ENCODE measurements around the gene VAPB. TPM values are rescaled to one million over a fixed set of nuclear protein-coding genes. Genes with fewer than 3 reads are reported as not detected.

Gene VAPB
- total and polyA plus RNA-seq, 2 of the 4 experiments (the other 2 are of a cell fraction): 9.1 to 26.0 TPM

DNA sequence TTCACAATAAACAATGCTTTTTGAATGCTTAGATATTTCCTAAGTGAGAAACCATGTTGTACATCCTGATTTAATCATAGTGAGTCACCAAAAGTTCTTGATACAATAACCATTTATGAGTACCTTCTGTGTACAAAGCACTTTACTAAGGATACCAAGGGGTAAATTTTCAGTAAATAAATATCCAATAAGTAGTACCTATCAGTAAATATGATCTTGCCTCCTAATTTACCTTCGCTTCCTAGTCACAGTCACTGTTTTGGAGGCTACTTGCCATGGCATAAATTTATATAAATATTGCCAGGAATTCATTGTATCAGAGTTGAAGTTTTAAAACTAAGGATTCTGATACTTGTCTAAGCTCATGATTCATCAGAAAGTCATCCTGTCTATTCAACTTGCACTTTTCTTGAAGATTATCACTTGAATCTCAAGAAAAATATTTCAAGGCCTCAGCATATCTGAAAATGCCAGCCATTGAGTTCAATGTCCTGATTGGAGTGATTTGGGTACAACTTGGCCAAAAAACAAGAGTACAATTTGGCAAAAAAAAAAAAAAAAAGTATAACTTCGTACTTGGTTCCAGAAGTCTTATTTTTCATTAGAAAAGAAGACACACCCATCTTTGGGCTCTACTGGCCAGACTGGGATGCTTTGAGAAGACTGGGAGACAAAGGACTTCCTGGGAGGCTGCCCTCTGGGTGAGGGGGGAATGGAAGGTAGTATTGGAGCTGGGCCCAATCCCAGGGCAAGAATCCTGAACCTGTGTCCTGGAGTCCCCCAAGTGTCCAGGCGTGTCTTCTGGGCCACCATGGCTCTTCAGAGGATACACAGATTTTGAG is 46.7 kb upstream of the VAPB start:
- Histone ChIP-seq H3K23ac (ENCODE audit: low read depth, low read length) (peak overlapping the region; percentile 71; the same call in 1 of the 2 replicates), H3K18ac (ENCODE audit: low read depth, low read length) (no peak overlapping the region), H2AFZ (replicated peaks; ENCODE audit: low read length, poor library complexity) (peak overlapping the region; percentile 21), H3K36me3 (ENCODE audit: control insufficient read depth, insufficient read depth, low read length) (peaks cover 15% of the 10 kb centered on the region), H2BK20ac (ENCODE audit: low read depth, low read length) (peak overlapping the region; percentile 81), H3K27me3 (ENCODE audit: control insufficient read depth, insufficient read depth, low read length) (no peaks in the 10 kb centered on the region), H4K8ac (ENCODE audit: low read depth in 2 of 2, low read length in 2 of 2) (peak overlapping the region in 1 of 2 experiments; percentile 65; a peak in 1 of 4 replicates), H2BK15ac (ENCODE audit: low read depth, low read length) (peak overlapping the region; percentile 58; the same call in 1 of the 3 replicates), H4K91ac (ENCODE audit: insufficient read depth, low read depth, low read length) (peak overlapping the region; percentile 76), H2AK9ac (replicated peaks; ENCODE audit: low read depth, low read length, poor library complexity) (peak overlapping the region; percentile 88), H2BK5ac (ENCODE audit: low read depth, low read length, poor library complexity, severe bottlenecking) (peak overlapping the region; percentile 84), H3K4me2 (ENCODE audit: low read depth, low read length) (no peak overlapping the region; the same call in 1 of the 2 replicates), H3K9me3 (ENCODE audit: control insufficient read depth, insufficient read depth, low read length) (no peaks in the 10 kb centered on the region), H4K5ac (ENCODE audit: low read depth, low read length) (no peak overlapping the region; the same call in 1 of the 2 replicates), H3K27ac (ENCODE audit: insufficient read depth, low read length) (0 out of 2 replicates have a peak overlapping the region, but pooled peaks have one; percentile 36), H3K14ac (replicated peaks; ENCODE audit: low read depth, low read length) (peak overlapping the region; percentile 92), H2AK5ac (ENCODE audit: low read depth, low read length) (peak overlapping the region; percentile 93), H3K79me1 (ENCODE audit: low read depth in 1 of 2, low read length in 2 of 2) (peaks cover 63 to 89% of the 10 kb centered on the region in 2 experiments), H3K9me1 (ENCODE audit: insufficient read depth, low read length) (peaks cover 40% of the 10 kb centered on the region), H3K4me3 (ENCODE audit: insufficient read depth, low read depth, low read length) (no peak overlapping the region), H3K4ac (ENCODE audit: low read depth, low read length) (peak overlapping the region; percentile 86), H3K56ac (ENCODE audit: extremely low read depth, insufficient read depth, low read length) (no peak overlapping the region; the same call in 1 of the 2 replicates), H4K20me1 (ENCODE audit: insufficient read depth, low read length) (peaks cover 38% of the 10 kb centered on the region; the same call in 1 of the 2 replicates), H3K9ac (ENCODE audit: low read depth, low read length) (no peak overlapping the region), H3K4me1 (ENCODE audit: control insufficient read depth, insufficient read depth, low read length) (peaks cover 19% of the 10 kb centered on the region), H2BK120ac (ENCODE audit: low read depth, low read length) (peak overlapping the region; percentile 82)
- ChIA-PET CTCF (interaction anchor here (0.5 to 0.6 kb wide), 3 partner anchors 525 to 836 kb away, joined by 3 to 5 read pairs (median 3); no protein-coding TSS in a partner anchor), POLR2A (ENCODE audit: unreplicated experiment) (no interaction called here)
- dilution Hi-C loops (cut with HindIII; ENCODE audit: low sequenced_read_pairs, unreplicated experiment): no loop called here
- DNase-seq: peak; percentile 67
- peak; percentile 53 for ATAC-seq (ENCODE audit: low read depth)
- in situ Hi-C loops (cut with MboI; ENCODE audit: low sequenced_read_pairs): no loop called here
- TF ChIP-seq MAFK (IDR thresholded peaks at IDR 0.05; ENCODE audit: low read depth, low read length) (peak; percentile 16; the same call in 1 of the 2 replicates), NFE2L2 (IDR thresholded peaks at IDR 0.05; ENCODE audit: low read depth, low read length) (no peak), MXI1 (IDR thresholded peaks at IDR 0.05; ENCODE audit: borderline replicate concordance, low read depth, low read length) (no peak)
- TF ChIP-seq, protein P1, sequence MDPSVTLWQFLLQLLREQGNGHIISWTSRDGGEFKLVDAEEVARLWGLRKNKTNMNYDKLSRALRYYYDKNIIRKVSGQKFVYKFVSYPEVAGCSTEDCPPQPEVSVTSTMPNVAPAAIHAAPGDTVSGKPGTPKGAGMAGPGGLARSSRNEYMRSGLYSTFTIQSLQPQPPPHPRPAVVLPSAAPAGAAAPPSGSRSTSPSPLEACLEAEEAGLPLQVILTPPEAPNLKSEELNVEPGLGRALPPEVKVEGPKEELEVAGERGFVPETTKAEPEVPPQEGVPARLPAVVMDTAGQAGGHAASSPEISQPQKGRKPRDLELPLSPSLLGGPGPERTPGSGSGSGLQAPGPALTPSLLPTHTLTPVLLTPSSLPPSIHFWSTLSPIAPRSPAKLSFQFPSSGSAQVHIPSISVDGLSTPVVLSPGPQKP (IDR thresholded peaks at IDR 0.05; ENCODE audit: borderline replicate concordance, low read depth, low read length): no peak
- intact Hi-C loops (cut with micrococcal nuclease): no loop called here
- WGBS, 2 experiments (ENCODE audit: extremely low coverage in 2 of 2, insufficient read length in 1 of 2): no CpG with 5 or more reads among the region's 3 CpGs
- no TSS peak for BruUV-seq (replicated peaks)

All from IMR-90 (cell line).